ENCODE data around the gene NCKAP1. TPM values are rescaled to one million over a fixed set of nuclear protein-coding genes. Genes with fewer than 3 reads are reported as not detected.

Gene NCKAP1
- total RNA-seq, 1 donor from 2014 or later = 111 TPM

DNA sequence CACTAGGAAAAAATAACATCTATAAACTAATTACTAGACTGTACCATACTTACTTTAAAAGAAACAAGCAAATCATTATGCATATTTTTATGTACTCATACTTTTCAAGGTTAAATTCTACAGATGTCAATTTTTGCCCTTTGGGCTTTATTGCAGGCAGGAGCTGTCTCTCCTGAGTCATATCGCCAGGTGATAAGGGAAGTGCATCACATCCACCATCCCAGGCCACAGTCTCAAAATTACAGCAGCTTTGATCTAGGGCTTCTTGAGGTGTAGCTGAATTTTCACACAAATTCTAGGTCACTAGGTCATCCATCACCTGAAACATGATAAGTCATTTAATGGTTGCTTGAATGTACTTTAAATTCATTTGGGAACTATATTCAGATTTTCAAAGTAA is 133.4 kb downstream of the NCKAP1 start:
- no peak for TF ChIP-seq CTCF (IDR thresholded peaks at IDR 0.05; ENCODE audit: unreplicated experiment)
- H3K36me3 Mint-ChIP-seq (ENCODE audit: insufficient read depth) = peaks cover 14% of the 10 kb centered on the region
- H3K4me3 Mint-ChIP-seq (ENCODE audit: low read depth) = no peak overlapping the region
- peaks cover 6% of the 10 kb centered on the region for H3K4me1 Mint-ChIP-seq (ENCODE audit: low read depth)
- peaks cover 3% of the 10 kb centered on the region for H3K9me3 Mint-ChIP-seq (ENCODE audit: low read depth)
- no peak overlapping the region for H3K27ac Mint-ChIP-seq
- DNase-seq (ENCODE audit: low spot score, unreplicated experiment) = no peak
- no peaks in the 10 kb centered on the region for H3K27me3 Mint-ChIP-seq

GRCh38 chr2:182903566-182903965 is 134.7 kb downstream of the NCKAP1 start:
- no peak for TF ChIP-seq CTCF (IDR thresholded peaks at IDR 0.05; ENCODE audit: unreplicated experiment)
- no peak for DNase-seq (ENCODE audit: low spot score, unreplicated experiment)
- no peak overlapping the region for H3K4me3 Mint-ChIP-seq (ENCODE audit: low read depth)

GRCh38 chr2:182901748-182902147 is 136.5 kb downstream of the NCKAP1 start:
- Mint-ChIP-seq H3K27ac (no peak overlapping the region), H3K27me3 (no peaks in the 10 kb centered on the region), H3K4me3 (ENCODE audit: low read depth) (no peak overlapping the region)

More at GRCh38 chr2:182903566-182903965, 134.7 kb downstream of the NCKAP1 start:
- Mint-ChIP-seq H3K27ac (no peak overlapping the region), H3K36me3 (ENCODE audit: insufficient read depth) (peaks cover 8% of the 10 kb centered on the region), H3K4me1 (ENCODE audit: low read depth) (peaks cover 5% of the 10 kb centered on the region), H3K9me3 (ENCODE audit: low read depth) (no peaks in the 10 kb centered on the region), H3K27me3 (no peaks in the 10 kb centered on the region)

GRCh38 chr2:182898718-182899117 is 139.5 kb downstream of the NCKAP1 start:
- H3K27ac Mint-ChIP-seq = no peak overlapping the region
- H3K4me1 Mint-ChIP-seq (ENCODE audit: low read depth) = peaks cover 5% of the 10 kb centered on the region
- TF ChIP-seq CTCF (IDR thresholded peaks at IDR 0.05; ENCODE audit: unreplicated experiment) = no peak
- peaks cover 2% of the 10 kb centered on the region for H3K9me3 Mint-ChIP-seq (ENCODE audit: low read depth)
- no peaks in the 10 kb centered on the region for H3K27me3 Mint-ChIP-seq
- peaks cover 2% of the 10 kb centered on the region for H3K36me3 Mint-ChIP-seq (ENCODE audit: insufficient read depth)
- DNase-seq (ENCODE audit: low spot score, unreplicated experiment) = no peak
- no peak overlapping the region for H3K4me3 Mint-ChIP-seq (ENCODE audit: low read depth)

More at GRCh38 chr2:182901748-182902147, 136.5 kb downstream of the NCKAP1 start:
- no peaks in the 10 kb centered on the region for H3K9me3 Mint-ChIP-seq (ENCODE audit: low read depth)
- H3K36me3 Mint-ChIP-seq (ENCODE audit: insufficient read depth) = peaks cover 2% of the 10 kb centered on the region
- peaks cover 5% of the 10 kb centered on the region for H3K4me1 Mint-ChIP-seq (ENCODE audit: low read depth)
- DNase-seq (ENCODE audit: low spot score, unreplicated experiment) = no peak
- TF ChIP-seq CTCF (IDR thresholded peaks at IDR 0.05; ENCODE audit: unreplicated experiment) = no peak

- Mint-ChIP-seq H3K9me3 (ENCODE audit: low read depth) (peaks cover 2% of the 10 kb centered on the region), H3K36me3 (ENCODE audit: insufficient read depth) (peaks cover 2% of the 10 kb centered on the region), H3K4me3 (ENCODE audit: low read depth) (no peak overlapping the region), H3K27me3 (no peaks in the 10 kb centered on the region), H3K4me1 (ENCODE audit: low read depth) (peaks cover 8% of the 10 kb centered on the region), H3K27ac (no peak overlapping the region)
- TF ChIP-seq CTCF (IDR thresholded peaks at IDR 0.05; ENCODE audit: unreplicated experiment) = no peak
- DNase-seq (ENCODE audit: low spot score, unreplicated experiment) = no peak
These were observed 141.1 kb downstream of the NCKAP1 start for GRCh38 chr2:182897137-182897536.

Data from progenitor cell of endocrine pancreas (in vitro differentiated cells).